ENCODE data around the gene THBS4.

The THBS4 gene

DNA sequence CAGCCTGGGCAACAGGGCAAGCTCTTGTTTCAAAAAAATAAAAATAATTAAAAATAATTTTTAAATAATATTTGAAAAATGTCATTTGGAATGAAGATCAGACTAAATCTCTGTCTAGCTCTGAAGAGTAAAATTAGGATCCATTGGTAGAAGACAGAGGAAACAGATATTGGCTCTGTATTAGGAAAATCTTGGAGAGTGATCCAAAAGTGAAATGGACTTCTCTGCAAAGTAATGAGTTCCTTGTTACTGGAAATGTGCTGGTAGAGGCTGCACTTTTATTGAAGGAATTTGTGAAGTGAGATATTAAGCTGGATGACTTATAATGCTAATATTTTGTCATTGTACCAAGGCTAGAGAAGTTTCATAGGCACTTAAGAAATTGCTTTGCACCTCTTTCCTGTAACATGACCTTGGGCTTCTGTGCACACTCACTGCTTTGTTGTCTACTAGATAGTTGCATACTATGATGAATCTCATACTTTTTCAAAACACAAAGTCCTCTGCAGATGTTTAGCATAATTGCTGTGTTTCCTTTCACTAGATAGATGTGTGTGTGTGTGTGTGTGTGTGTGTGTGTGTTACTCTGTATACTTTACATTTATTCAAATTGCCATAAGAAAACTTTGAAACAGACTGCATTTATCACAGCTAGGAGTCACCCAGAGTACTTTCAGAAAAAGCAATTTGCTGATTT lies 13.1 kb downstream of the THBS4 start:
- DNase-seq (ENCODE audit: low read depth in 3 of 3): no peak

- no peak for DNase-seq (ENCODE audit: low read depth in 3 of 3)
Observed at GRCh38 chr5:80052464-80052863, 17.3 kb downstream of the THBS4 start.

- no peak for DNase-seq (ENCODE audit: low read depth in 3 of 3)
Observed at GRCh38 chr5:80054682-80055081, 19.5 kb downstream of the THBS4 start.

- no peak for DNase-seq (ENCODE audit: low read depth in 3 of 3)
Observed at GRCh38 chr5:80055491-80056170, 20.5 kb downstream of the THBS4 start.

GRCh38 chr5:80057099-80057498 lies 22.0 kb downstream of the THBS4 start:
- DNase-seq (ENCODE audit: low read depth in 3 of 3): no peak

- DNase-seq (ENCODE audit: low read depth in 3 of 3): no peak
Observed at GRCh38 chr5:80057921-80058320, 22.8 kb downstream of the THBS4 start.

DNA sequence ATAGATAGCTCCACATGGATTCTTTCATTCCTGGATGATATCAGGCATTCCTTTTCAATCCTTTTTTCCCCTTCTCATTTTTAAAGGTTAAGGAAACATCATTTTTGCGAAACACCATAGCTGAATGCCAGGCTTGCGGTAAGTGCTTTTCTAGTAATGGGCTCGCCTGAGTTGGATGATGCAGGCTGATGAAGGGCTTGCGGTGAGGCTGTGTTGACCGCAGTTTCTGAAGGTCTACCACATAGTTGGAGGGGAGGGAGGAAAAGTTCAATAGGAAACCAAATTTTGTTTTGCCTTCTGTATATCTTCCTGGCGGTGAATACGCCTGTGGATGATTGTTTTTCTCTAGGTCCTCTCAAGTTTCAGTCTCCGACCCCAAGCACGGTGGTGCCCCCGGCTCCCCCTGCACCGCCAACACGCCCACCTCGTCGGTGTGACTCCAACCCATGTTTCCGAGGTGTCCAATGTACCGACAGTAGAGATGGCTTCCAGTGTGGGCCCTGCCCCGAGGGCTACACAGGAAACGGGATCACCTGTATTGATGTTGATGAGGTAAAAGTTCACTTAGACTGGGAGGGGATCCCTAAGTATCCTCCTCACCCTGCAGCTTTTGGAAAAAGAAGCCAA lies 24.3 kb downstream of the THBS4 start:
- no peak for DNase-seq (ENCODE audit: low read depth in 3 of 3)

DNA sequence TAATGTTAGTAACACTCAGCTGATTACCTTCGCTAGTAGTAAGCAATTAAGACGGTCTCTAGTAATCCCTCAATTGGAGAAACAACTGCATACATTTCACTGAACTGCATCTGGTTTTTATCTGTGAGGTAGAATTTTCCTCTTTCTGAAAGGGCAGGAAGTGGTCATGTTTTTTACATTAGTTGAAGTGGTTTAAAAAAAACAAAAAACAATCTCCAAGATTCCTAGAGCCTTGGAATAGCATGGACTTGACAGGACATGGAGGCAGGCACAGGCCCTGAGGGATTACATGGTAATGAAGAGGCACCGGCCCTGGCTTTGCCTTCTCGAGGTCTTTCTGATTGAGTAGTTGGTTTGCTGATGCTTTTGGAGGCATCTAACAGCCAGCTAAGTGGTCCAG lies 25.8 kb downstream of the THBS4 start:
- no peak for DNase-seq (ENCODE audit: low read depth in 3 of 3)

- no peak for DNase-seq (ENCODE audit: low read depth in 3 of 3)
Observed at GRCh38 chr5:80061547-80061946, 26.4 kb downstream of the THBS4 start.

- no peak for DNase-seq (ENCODE audit: low read depth in 3 of 3)
Observed at GRCh38 chr5:80064124-80064523, 29.0 kb downstream of the THBS4 start.

DNA sequence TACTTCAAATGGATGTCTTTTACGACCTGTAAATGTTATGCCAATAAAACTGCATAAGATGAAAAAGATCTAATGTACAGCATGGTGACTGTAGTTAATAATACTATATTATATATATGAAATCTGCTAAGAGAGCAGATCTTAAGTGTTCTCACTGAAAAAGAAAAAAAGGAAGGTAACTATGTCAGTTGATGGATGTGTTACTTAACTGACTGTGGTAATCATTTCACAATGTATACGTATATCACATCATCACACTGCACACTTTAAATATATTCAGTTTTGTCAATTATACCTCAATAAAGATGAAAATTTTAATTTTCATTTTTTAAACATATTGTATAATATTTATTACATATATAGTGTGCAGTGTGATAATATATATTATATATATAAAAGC lies 31.9 kb downstream of the THBS4 start:
- no peak for DNase-seq (ENCODE audit: low read depth in 3 of 3)

DNA sequence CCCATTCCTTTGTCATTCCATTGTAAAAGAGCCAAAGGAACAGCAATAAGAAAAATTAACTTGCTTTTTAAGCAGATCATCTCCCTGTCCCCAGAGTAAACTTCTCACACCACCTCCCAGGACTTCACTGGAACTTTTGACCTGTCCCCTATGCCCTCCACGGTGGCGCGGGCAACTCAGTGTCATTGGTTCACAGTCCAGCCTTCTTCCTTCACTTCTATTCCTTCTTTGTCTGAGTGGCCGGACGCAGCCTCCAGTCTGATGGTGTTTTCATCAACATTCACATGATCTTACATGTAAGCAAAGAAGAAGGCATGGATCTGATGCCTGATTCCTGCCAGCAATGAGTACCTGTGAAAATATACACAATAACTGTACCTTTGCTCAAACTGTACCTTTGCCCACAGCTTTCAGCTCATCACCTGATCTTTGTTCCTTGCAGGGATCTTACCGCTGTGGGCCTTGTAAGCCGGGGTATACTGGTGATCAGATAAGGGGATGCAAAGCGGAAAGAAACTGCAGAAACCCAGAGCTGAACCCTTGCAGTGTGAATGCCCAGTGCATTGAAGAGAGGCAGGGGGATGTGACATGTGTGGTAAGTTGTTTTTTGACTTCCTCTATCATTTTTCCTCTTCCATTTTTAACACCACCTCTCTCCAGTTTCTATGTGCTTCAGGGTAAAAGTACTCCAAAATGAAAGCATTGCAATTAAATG lies 32.5 kb downstream of the THBS4 start:
- no peak for DNase-seq (ENCODE audit: low read depth in 3 of 3)

- DNase-seq (ENCODE audit: low read depth in 3 of 3): no peak
Observed at GRCh38 chr5:80068246-80068636, 33.1 kb downstream of the THBS4 start.

DNA sequence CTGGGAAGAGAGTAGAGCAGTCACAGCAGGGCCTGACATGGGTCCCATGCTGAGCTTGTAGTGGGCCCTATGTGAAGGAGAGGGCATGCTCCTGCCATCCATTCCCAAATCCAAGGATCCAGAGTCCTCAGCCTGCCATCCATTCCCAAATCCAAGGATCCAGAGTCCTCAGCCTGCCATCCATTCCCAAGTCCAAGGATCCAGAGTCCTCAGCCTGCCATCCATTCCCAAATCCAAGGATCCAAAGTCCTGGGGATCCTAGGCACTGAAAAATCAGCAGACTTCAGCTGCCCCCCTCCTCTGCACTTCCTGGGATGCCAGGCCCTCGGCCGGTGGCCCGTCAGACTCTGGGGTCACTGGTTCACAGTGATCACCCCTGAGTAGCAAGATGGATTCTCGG lies 33.6 kb downstream of the THBS4 start:
- no peak for DNase-seq (ENCODE audit: low read depth in 3 of 3)

GRCh38 chr5:80069251-80069800 lies 34.2 kb downstream of the THBS4 start:
- no peak for DNase-seq (ENCODE audit: low read depth in 3 of 3)

DNA sequence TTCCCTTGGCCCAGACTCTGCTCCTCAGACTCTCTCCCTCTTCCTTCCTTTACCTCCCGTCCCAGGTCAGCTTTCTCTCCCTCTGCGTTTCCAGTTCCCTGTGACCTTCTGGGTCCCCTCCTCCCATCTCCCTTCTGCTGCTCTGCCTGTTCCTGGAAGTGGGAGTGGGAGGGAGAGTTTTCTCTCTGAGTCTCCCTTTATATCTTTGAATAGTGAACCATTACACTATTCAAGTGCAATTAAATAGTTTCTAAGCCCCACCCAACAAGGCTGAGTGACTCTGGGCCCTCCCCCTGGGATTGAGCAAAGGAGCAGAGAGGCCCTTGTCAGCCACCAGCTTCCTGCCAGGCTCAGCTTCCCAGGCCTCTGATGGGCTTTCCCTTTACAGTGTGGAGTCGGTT lies 34.8 kb downstream of the THBS4 start:
- no peak for DNase-seq (ENCODE audit: low read depth in 3 of 3)

DNA sequence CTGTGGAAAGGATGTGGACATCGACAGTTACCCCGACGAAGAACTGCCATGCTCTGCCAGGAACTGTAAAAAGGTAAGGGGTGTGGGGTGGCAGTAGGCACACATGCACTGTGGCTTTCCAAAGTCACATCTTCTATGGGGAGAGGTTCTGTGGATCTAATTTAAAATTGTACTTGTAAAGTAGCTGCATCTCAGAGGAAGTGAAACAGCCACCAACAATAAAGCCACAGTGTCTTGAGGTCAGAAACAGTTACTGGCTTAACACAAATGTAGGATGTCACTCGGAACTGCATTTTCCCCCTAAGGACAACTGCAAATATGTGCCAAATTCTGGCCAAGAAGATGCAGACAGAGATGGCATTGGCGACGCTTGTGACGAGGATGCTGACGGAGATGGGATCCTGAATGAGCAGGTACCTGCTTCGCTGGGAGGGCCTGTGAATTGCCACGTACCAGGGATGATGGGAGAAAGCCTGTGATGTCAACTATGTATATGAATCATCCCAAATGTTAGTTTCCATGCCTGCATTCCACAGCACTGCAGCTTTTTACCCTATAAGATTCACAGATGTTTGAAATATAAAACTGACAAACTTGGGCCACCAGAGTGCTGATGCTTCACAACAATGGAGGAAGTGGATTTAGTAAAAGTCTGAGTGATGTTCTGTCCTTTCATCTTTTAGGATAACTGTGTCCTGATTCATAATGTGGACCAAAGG lies 35.3 kb downstream of the THBS4 start:
- DNase-seq (ENCODE audit: low read depth in 3 of 3): no peak

DNA sequence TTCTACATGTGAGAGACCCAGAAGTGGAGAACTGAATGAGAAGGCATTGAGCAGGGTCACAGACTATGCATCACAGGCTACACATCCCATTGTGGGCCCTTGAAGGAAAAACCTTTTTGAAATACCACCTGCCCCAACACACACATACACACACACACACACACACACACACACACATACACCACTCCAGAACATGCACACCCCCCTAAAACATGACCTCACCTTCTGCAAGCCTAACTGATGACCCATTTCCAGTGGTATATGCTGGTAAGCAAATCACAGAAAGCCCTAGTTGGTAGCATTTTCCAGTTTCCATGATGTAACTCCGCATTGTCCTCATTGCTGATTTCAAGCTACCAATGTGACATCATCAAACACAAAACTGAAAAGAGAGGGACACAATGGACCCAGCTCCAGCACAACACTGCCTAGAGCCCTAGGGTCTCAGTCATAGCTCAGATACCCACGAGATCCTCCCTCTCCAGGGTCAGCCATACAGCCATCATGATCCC lies 36.4 kb downstream of the THBS4 start:
- DNase-seq (ENCODE audit: low read depth in 3 of 3): no peak

DNA sequence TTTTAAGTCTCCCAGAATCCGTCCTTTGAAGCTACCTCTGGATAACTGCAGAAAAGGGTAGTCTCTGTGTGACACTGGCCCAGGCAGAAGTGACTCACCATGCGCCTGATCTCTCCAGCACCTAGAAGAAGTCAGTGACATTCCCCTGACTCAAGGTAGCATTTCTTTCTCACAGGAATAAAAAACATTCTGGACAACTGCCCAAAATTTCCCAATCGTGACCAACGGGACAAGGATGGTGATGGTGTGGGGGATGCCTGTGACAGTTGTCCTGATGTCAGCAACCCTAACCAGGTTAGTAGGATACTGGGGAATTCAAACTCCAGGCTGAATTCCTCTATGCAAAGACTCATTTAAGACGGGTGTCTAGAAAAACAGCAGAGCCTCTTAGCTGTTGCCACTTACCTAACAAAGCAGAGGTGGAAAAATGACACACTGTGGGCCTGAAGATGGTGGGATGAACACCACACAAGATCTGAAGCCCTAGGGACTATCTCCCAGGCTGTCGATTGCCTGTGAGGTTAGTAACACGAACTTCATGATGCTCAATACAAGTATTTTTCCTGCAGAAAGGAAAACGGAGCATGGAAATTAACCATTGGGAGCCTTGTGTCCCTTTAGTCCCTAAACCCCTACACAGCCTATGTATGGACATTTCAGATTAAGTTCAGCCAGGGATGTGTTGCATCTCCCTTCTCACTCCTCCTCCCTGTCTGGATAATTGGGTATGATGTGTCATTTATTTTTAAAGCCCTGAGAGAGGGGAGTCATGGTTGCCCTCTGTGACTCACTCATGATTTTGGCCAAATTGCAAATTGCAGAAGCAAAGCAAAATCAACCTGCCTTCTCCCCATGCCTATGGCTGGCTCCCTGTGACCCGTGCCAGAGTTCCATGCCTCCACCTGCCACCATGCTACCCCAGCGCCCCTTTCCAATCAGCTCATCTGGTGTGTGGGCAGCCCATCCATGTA lies 37.2 kb downstream of the THBS4 start:
- DNase-seq (ENCODE audit: low read depth in 3 of 3): no peak
